Pancreas (tissue), 10 donors: ENCODE measurements around the gene LTB4R2. TPM values are rescaled to one million over a fixed set of nuclear protein-coding genes. Genes with fewer than 3 reads are reported as not detected.

Source experiments
- ATAC-seq, 4 donors: fragments of 200-7000 bp; cut with Tn5 transposase; one replicate each; pipeline versions ENCODE4 v1.8.0 to v1.9.1; 2020; ENCODE audit warnings: mild to moderate bottlenecking in 4 of 4, moderate library complexity in 4 of 4
- DNase-seq, 6 donors: peaks; one replicate each; pipeline ENCODE4 v3.0.0-alpha.2; 2020
- FAIRE-seq: peaks from 2 replicates; lab custom pipeline; 2012; peaks lifted over from hg19 to GRCh38; lab: Jason Lieb, UNC
- H3K27ac ChIP-seq, 4 donors: fragments of 200-600 bp; sonication (generic); 1 replicate in 3 of 4; 2 replicates in 1 of 4; pipeline versions ENCODE4 v1.5.0 to v1.8.0; 2020
- H3K27me3 ChIP-seq, 4 donors: fragments of 200-600 bp; one replicate each; pipeline ENCODE4 v1.8.0; 2021
- H3K36me3 ChIP-seq, 3 donors: fragments of 200-600 bp; sonication (generic) in 1 of 3; one replicate each; pipeline versions ENCODE4 v1.5.0 to v1.8.0; 2020 to 2021
- H3K4me1 ChIP-seq, 3 donors: fragments of 200-600 bp; one replicate each; pipeline ENCODE4 v1.8.0; 2021
- H3K4me3 ChIP-seq, 4 donors: fragments of 200-600 bp; sonication (generic) in 2 of 4; one replicate each; pipeline versions ENCODE4 v1.5.0 to v1.8.0; 2020 to 2021
- H3K9me3 ChIP-seq, 4 donors: fragments of 200-600 bp; one replicate each; pipeline ENCODE4 v1.8.0; 2021
- WGBS, 2 donors: extraction: QIAGEN DNeasy Blood & Tissue Kit; methylation state at CpG; one replicate each; pipeline ENCODE4 v1.1.7; 2013; 5-methylcytosine and 5-hydroxymethylcytosine counted together
- intact Hi-C, 3 donors: fragments of 100-400 bp; cut with DNase I; formaldehyde crosslinking; loops; one replicate each; pipeline versions ENCODE4 v1.11.1 to v1.14.2; 2022
- polyA plus RNA-seq, 2 donors: library from polyadenylated mRNA; stranded (reverse); fragments of 200-250 nt; gene quantifications; one replicate each; pipeline ENCODE4 v1.2.3, GENCODE V29; 2013
- total RNA-seq, 6 donors: library from RNA; stranded (reverse); fragmentation: NEBNext Ultra II Directional in 4 of 6; extraction: Animal tissue kit (Norgen Biotek cat#: 25700) in 4 of 6; gene quantifications; one replicate each; pipeline versions ENCODE4 v1.2.1 to v1.2.4, GENCODE V29; 2021 to 2023
- TF ChIP-seq, protein P1 (sequence below), 4 donors: fragments of 200-600 bp; sonication (generic) in 3 of 4; IDR thresholded peaks; one replicate each; pipeline versions ENCODE4 v1.5.0 to v1.8.0; 2021; ENCODE audit warnings: antibody characterized with exemption in 4 of 4
- donor health status: healthy with polysubstance abuse.
- donor health status: DM: no; HTN: no; CAD: no; lungs with moderate emphysema.
- donor health status: DM: no; HTN: no; CAD: no.
- donor health status: control.
- donor health status: control.
- donor health status: Bipolar disorder and iron deficiency.
- donor health status: DM: yes; HTN: yes; CAD: no.
- donor health status: DM: no; HTN: no; CAD: no.
- donor health status: DM: no; HTN: no; CAD: no.
- donor health status: DM: yes; HTN: yes; CAD: no.

The LTB4R2 gene
- total and polyA plus RNA-seq, 8 donors: 0.73 to 3.1 (median 2.2) TPM

DNA sequence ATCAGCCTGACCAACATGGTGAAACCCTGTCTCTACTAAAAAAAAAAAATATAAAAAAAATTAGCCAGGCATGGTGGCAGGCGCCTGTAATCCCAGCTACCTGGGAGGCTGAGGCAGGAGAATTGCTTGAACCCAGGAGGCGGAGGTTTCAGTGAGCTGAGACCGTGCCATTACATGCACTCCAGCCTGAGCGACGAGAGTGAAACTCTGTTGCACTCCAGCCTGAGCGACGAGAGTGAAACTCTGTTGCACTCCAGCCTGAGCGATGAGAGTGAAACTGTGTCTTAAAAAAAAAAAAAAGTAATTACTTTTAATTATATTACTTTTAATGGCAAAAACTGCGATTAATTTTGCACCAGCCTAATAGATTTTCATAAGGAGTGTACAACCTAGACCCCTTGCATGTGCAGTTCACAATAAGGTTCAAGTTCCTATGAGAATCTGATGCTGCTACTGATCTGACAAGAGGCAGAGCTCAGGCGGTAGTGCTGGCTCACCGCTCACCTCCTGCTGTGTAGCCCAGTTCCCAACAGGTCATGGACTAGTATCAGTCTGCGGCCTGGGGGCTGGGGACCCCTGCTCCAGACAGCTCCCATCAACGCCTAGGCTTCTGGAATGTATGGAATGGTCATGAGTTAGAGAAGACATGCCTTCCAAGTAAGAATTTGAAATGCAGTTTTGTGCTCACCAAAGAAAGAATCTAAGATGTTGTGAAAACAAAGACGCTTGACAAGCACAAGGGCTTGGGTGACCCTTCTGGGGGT is 11.5 kb downstream of the LTB4R2 start:
- Histone ChIP-seq H3K4me1 (no peaks in the 10 kb centered on the region), H3K27ac (no peak overlapping the region), H3K9me3 (no peaks in the 10 kb centered on the region), H3K27me3 (no peaks in the 10 kb centered on the region), H3K36me3 (no peaks in the 10 kb centered on the region), H3K4me3 (no peak overlapping the region)
- intact Hi-C loops: no loop called here
- TF ChIP-seq, protein P1, sequence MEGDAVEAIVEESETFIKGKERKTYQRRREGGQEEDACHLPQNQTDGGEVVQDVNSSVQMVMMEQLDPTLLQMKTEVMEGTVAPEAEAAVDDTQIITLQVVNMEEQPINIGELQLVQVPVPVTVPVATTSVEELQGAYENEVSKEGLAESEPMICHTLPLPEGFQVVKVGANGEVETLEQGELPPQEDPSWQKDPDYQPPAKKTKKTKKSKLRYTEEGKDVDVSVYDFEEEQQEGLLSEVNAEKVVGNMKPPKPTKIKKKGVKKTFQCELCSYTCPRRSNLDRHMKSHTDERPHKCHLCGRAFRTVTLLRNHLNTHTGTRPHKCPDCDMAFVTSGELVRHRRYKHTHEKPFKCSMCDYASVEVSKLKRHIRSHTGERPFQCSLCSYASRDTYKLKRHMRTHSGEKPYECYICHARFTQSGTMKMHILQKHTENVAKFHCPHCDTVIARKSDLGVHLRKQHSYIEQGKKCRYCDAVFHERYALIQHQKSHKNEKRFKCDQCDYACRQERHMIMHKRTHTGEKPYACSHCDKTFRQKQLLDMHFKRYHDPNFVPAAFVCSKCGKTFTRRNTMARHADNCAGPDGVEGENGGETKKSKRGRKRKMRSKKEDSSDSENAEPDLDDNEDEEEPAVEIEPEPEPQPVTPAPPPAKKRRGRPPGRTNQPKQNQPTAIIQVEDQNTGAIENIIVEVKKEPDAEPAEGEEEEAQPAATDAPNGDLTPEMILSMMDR (IDR thresholded peaks at IDR 0.05): no peak
- FAIRE-seq (no peak), DNase-seq (no peak), ATAC-seq (no peak)
- WGBS, 2 donors: 79 to 80% methylated on average over 13 to 14 of the region's 14 CpGs

DNA sequence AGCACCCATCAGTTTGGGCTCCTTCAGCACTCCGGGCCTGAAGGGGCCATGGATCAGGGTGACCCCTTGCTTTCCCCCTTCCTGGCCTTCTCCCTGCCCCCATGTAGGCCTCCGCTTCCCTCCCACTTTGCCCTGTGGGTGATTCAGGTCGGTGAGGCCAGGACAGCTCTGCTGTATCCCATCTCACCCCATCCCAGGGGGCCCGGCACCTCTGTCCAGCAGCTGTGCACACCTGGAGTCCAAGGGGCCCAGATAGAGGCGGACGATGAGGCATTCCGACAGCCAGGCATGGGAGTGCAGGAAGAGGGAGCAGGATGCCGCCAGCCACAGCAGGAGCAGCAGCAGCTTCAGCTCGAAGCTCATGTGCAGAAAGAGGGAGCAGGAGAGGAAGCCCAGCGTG is 12.7 kb downstream of the LTB4R2 start:
- no peak for FAIRE-seq
- intact Hi-C loops: no loop called here
- peak in 1 of 6 donors; percentile 39 for DNase-seq
- H3K9me3 ChIP-seq: no peaks in the 10 kb centered on the region
- 83% methylated on average over 10 of the region's 10 CpGs for WGBS, 2 donors
- no peaks in the 10 kb centered on the region for H3K27me3 ChIP-seq
- no peak for ATAC-seq
- TF ChIP-seq, protein P1 (IDR thresholded peaks at IDR 0.05): no peak
- no peak overlapping the region for H3K4me3 ChIP-seq
- H3K27ac ChIP-seq: no peak overlapping the region
- no peaks in the 10 kb centered on the region for H3K36me3 ChIP-seq
- H3K4me1 ChIP-seq: no peaks in the 10 kb centered on the region

- Histone ChIP-seq H3K36me3 (no peaks in the 10 kb centered on the region), H3K27ac (no peak overlapping the region), H3K9me3 (no peaks in the 10 kb centered on the region), H3K27me3 (no peaks in the 10 kb centered on the region), H3K4me1 (no peaks in the 10 kb centered on the region), H3K4me3 (no peak overlapping the region)
- WGBS, 2 donors: 51 to 57% methylated on average over 3 of the region's 3 CpGs
- intact Hi-C loops: no loop called here
- ATAC-seq (no peak), FAIRE-seq (no peak), DNase-seq (no peak)
- TF ChIP-seq, protein P1 (IDR thresholded peaks at IDR 0.05): no peak
Measured at GRCh38 chr14:24323341-24323740, 13.4 kb downstream of the LTB4R2 start.

- no peak for DNase-seq
Measured at GRCh38 chr14:24324024-24324423, 14.1 kb downstream of the LTB4R2 start.

More at GRCh38 chr14:24324024-24324423, 14.1 kb downstream of the LTB4R2 start:
- no peak for ATAC-seq
- WGBS, 2 donors: 59 to 78% methylated on average over 6 of the region's 6 CpGs
- Histone ChIP-seq H3K36me3 (no peaks in the 10 kb centered on the region), H3K27ac (no peak overlapping the region), H3K27me3 (no peaks in the 10 kb centered on the region), H3K4me1 (no peaks in the 10 kb centered on the region), H3K9me3 (no peaks in the 10 kb centered on the region), H3K4me3 (no peak overlapping the region)
- intact Hi-C loops: no loop called here
- TF ChIP-seq, protein P1 (IDR thresholded peaks at IDR 0.05): no peak
- FAIRE-seq: no peak
